DMS53 treated with DMSO at 0.1 percent for 48 hours (cell line): ENCODE data around the gene PYCARD.
"Not testable (repeated sequence)": the region's sequence is repeated elsewhere in the genome, so short reads cannot be mapped to it uniquely, and the experiment has no call there.

Experiments
- DNase-seq: peaks from one replicate; lab custom pipeline; 2025; ENCODE audit not compliant: unreplicated experiment; lab: John Stamatoyannopoulos, UW

The PYCARD gene

DNA sequence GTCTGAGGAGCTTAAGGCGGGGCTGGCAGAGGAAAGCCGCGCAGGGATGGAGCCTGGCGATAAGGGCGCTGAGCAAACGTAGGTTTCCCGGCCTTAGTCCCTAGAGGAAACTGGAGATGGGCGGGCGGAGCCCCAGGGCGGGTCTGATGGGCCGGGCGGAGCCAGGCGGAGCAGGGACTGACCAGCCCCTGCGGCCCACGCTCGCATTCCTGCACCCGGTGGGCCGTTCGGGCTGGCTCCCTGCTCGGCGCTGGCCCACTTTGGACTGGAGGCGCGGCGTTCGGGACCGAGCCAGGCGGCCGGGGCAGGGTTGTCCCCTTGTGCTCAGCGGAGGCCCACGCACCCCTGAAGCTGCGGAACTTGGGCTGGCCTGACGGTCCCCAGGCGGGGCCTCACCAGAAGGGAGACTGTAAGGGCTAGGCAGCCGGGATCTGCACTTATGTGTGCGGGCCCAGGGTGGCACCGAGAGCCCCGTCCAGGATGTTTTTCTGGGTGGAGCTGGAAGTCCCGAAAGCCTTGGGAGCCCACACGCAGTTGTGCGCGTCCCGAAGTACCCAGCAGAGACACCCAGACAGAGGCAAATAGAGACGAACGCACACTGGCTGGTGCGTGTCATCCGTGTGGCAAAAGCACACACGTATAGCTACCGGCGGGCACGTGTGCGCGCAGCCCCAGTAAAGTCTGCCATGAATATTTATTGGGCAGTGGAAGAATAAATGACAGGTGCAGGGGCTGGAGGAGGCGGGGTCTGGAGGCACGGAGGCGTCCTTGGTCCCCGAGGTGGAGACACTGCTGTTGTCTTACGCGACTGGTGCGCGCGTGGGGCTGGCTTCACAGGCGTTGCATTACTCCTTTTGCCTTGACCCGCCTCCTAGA, 13.0 kb upstream of the PYCARD start:
- DNase-seq: no peak

DNA sequence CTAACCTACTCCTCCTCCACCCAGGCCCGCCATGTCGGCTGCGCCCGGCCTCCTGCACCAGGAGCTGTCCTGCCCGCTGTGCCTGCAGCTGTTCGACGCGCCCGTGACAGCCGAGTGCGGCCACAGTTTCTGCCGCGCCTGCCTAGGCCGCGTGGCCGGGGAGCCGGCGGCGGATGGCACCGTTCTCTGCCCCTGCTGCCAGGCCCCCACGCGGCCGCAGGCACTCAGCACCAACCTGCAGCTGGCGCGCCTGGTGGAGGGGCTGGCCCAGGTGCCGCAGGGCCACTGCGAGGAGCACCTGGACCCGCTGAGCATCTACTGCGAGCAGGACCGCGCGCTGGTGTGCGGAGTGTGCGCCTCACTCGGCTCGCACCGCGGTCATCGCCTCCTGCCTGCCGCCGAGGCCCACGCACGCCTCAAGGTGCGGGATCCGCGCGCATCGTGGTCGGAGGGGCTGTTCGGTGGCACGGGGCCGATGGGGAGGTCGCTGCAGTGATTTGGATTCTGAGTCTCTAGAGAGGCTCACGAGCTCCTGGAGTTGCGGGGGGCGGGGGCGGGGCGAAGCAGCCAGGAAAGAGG, 12.2 kb upstream of the PYCARD start:
- DNase-seq: no peak

DNA sequence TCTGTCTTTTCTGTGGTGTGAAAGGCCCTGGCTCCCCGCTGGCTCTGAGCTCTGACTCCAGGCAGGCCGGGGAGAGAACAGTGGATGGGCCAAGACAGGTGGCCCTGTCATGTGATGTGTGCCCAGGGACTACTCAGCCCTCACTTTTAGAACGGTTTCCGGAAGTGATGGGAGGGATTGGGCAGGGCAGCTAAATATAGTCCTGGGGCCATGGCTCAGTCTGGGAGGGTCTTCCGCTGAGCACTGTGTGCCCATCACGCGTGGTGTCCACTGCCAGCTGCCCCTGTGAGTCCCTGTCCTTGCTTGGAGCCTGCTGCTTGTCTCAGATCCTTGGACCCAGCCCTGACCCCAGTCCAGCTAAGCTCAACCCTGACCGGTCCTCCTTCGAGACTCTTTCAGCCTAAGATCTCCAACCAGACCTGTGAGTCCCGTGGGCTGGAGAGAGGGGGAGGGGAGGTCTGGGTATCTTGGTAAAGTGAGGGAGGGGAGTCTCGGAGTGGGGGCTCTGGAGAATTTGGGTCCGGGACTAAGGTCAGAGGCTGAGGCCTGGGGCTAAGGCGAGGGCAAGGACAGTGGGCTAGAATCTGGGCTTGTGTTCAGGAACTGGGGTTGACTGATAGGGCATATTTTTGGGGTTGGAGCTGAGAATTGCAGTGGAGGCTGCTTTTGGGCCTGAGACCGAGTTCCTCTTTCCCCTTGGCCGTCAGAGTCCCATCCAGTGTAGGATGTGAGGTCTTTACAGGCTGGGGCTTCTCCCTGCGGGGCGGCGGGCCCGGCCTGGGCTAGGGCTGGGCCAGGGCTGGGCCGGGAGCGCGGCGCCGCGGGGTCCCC, 11.5 kb upstream of the PYCARD start, which contains the start of gene TRIM72:
Gene TRIM72, plus strand, starts transcription at position 243 of the 831 bp plus-strand sequence. CDS start 620 bp downstream, outside the sequence.
- DNase-seq: peak; percentile 13

DNA sequence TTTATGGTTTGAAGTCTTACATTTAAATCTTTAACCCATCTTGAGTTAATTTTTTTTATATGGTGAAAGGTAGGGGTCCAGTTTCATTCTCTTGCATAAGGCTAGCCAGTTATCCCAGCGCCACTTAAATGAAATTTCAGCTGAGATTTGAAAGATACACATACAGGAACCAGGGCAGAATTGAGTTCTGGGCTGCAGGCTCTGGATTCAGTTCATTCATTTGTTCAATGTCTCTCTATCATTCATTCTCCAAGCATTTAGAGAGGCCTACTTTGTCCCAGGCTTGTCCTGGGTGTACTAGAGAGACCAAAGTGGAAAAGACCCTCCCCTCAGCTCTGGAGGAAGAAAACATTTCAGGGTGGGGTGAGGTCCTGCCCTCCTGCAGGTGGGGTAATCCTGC, 10.8 kb upstream of the PYCARD start:
- DNase-seq: no peak

DNA sequence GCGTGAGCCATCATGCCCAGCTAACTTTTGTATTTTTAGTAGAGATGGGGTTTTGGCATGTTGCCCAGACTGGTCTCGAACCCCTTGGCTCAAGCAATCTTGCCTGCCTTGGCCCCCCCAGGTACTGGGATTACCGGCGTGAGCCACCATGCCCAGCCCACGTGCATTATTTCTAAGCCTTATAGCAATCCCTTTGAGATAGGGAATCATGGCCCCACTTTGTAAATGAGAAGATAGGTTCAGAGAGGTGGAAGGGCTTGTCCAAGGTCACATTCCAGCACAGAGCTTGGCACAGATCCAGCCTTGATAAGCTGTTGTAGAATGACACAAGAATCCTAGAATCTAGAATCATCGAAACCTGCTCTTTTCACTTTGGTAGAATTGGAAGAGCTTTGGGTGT, 4.2 kb upstream of the PYCARD start:
- DNase-seq: no peak

DNA sequence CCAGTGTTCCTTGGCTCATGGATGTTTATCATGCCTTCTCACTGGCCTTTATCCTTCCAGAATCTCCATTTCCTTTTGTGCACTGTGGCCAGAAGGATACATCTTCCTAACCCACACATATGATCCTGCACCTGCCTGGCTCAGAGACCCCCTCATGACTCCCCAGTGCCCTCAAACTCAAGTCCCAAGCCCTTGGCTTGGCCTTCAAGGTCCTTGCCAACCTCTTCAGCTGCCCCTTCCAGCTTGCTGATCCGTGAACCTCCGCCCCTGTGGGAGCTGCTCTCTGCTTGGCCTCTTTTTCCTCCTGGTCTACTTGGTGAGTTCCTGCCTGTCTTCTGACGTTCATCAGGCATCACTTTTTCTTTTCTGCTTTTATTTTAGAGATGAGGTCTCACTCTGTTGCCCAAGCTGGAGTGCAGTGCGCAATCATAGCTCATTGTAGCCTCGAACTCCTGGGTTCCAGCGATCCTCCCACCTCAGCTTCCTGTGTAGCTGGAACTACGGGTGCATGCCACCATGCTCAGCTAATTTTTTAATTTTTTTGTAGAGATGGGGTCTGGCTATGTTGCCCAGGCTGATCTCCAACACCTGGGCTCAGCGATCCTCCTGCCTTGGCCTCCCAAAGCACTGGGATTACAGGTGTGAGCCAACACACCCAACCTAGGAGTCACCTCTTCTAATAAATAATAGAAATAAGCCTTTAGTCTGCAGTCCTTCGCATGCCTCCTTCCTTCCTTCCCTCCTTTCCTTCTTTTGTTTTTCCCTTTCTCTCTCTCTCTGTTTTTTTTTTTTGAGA, 2.5 kb upstream of the PYCARD start:
- no peak for DNase-seq

DNA sequence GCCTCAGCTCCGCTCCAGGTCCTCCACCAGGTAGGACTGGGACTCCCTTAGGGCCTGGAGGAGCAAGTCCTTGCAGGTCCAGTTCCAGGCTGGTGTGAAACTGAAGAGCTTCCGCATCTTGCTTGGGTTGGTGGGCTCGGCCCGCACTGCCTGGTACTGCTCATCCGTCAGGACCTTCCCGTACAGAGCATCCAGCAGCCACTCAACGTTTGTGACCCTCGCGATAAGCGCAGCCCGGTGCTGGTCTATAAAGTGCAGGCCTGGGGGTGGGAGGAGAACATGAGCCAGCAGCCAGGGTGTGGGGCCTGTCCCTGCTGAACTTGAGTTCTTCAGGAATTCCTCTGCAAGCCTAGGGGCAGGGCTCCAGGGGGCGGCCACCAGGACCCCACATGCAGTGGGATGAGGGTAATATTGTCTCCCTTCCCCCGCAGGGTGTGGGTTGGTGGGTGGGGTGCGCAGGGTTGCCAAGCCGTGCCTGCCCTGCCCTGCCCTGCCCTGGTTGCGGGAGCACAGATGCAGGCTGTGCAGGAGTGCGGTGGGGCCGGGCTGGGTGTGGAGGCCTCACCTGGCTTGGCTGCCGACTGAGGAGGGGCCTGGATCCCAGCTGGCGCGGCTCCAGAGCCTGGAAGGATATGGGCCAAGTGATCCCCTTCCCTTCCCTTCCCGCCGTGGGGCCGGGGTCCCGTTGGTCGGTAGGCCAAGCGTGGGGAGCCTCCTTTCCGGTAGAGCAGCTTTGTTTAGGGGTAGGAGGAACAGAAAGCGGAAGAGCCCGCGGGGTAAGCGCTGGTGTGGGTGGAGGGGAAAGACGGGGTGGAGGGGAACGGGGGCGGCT, 762 bp downstream of the PYCARD start:
- no peak for DNase-seq

DNA sequence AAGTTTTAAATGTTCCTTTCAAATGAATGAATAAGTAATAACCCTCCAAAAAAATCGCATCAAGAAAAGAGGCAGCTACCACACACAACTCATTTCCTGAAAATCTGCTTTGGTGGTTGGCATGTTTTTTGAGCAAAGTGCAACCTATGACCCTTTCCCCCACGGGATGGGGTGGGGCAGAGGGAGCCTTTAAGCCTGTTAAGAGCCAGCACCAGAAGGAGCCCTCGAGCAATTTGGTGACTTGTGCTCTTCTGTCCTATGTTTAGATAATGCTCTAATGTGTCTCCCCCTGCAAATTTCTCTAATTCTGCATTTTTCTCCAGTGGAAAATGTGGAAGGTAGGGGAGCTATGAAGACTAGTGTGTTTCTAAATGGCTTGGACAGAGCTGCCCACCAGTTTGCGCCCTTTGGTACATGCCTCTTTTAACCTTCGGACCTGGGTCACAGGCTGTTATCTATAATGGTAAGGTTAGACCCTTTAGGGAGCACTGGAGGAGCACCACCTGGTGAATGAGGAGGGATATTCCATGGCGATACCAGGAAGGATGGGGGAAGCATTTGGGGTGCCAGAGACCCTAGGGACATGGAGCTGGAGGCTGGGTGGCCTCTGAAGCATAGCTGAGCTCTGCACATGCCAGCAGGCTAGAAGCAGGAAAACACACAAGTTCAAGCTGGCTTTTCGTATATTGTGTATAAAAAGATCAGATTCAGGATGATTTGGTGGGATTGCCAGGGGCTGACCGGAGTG, 1.6 kb downstream of the PYCARD start:
- no peak for DNase-seq

DNA sequence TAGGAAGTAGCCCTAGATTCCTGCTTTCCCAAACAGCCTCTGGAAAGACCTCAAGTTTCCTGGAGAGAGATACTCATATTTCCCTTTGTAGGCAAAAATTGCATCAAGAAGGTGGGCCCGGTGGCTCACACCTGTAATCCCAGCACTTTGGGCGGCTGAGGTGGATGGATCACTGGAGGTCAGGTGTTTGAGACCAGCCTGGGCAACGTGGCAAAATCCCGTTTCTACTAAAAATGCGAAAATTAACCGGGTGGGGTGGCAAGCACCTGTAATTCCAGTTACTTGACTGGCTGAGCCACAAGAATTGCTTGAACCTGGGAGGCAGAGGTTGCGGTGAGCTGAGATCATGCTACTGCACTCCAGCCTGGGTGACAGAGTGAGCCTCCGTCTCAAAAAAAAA, 2.4 kb downstream of the PYCARD start:
- not testable (repeated sequence) for DNase-seq

DNA sequence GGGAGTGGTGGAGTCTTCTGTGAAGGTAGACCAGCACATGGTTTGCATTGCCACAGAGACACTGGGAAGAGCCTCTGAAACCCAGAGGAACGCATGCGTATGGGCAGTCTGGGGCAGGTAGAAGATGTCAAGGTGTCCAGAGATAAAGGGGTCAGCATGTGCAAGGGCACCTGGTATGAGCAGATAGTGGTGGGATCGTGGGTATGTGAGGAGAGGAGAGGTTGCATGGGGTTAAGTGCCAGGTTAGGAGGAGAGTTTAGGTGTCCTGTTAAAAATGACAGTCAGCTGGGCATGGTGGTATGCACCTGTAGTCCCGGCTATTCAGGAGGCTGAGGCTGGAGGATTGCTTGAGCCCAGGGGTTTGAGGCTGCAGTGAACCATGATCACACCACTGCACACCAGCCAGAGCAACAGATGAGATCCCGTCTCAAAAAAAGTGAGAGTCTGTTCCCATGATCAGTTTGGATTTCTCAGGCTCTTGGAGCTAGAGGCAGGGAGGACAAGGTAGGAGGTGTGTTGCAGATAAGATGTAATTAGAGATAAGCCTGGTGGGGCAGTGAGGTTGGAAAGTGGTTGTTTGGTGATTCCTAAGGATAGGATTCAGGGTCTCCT, 3.0 kb downstream of the PYCARD start:
- no peak for DNase-seq

DNA sequence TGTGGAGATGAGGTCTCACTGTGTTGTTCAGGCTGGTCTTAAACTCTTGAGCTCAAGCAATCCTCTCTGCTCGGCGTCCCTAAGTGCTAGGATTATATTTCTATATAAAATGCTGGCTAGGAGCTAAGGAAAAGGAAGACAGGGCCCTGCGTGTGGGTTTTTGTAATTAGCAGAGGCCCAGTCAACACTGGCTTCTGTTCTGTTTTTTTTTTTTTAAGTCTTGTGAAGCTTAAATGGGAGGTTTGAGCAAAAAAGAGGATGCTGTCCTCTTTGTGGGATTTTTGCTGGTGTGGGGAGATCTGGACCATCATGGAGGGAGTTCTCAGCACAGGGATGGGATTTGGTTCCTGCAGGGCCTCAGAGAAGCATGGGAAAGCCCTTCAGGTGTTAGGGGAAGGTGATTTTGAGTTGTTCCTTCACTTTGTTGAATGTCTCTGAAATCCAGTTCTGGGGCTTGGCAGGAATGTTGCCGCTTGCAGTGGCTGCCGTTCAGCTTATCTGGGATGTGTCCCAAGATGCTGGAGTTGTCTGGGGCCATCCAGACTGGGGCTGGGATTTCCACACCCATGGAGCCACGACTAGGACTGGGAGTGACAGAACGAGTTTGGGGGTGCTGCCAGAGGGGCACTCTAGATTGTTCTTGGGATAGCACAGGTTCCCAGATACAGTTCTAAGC, 4.2 kb downstream of the PYCARD start:
- DNase-seq: no peak

DNA sequence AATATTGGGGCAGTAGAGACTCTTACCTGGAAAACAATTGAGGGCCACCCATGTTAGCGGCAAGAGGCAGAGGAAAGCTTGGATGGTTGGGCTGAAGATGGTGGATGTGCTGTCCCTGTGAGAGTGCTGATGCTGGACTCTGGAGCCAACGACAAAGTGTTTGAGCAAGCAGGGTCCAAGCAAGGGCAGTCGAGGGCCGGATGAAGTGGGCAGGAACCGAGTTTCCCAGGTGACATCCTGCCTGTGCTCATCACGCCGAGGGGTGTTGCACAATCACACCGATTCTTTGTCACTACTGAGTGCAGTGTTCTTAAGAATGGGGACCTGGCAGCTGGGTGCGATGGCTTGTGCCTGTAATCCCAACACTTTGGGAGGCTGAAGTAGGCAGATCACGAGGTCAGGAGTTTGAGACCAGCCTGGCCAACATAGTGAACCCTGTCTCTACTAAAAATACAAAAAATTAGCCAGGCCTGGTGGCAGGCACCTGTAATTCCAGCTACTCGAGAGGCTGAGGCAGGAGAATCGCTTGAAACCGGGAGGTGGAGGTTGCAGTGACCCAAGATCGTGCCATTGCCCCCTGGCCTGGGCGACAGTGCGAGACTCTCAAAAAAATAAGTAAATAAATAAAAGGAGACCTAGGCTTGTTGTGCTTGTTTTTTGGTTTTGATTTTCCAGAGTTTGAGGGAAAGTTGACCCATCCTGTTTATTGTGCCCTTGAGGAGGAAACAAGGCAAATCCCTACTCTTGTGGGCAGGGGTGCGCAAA, 6.1 kb downstream of the PYCARD start:
- no peak for DNase-seq

DNA sequence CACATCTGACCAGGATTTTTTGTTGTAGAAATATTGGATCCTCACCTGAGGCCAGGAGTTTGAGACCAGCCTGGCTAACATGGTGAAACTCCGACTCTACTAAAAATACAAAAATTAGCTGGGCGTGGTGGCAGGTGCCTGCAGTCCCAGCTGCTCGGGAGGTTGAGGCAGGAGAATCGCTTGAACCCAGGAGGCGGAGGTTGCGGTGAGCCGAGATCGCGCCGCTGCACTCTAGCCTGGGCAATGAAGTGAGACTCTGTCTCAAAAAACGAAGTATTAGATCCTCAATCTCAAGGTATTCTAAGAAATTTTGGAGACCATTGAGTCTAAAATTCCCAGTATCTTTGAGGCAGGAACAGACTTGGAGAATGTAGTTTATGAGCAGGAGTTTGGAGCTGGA, 6.7 kb downstream of the PYCARD start:
- not testable (repeated sequence) for DNase-seq

DNA sequence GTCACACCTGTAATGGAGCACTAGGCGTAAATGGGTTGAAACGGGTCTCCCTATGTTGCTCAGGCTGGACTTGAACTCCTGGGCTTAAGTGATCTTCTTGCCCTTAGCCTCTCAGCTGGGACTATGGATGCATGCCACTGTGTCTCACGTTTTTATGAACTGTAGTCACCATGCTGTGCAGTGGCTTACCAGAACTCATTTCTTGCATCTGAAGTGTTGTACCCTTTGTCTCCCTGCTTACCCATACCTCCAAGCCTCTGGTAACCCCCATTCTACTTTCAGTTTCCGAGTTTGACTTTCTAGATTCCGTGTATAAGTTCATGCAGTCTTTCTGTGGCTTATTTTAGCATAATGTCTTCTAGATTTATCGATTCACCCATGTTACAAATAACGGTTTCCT, 7.7 kb downstream of the PYCARD start:
- DNase-seq: no peak

DNA sequence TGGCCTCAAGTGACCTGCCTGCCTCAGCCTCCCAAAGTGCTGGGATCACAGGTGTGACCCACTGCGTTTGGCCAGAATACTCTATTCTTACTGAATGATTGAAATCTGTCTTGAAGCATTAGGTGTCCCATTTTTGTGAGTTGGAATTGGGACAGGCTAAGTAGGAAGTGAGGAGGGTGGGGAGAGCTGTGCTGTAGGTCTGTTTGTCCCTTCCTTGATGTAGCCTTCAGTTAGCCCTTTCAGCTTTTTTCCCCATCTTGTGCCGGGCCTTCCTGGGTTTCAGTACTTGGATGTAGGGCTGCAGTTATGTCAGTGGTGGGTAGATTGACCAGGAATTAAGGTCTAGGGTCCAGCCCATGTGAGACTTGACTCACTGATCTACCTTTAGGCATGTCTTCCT, 8.7 kb downstream of the PYCARD start:
- DNase-seq: no peak

DNA sequence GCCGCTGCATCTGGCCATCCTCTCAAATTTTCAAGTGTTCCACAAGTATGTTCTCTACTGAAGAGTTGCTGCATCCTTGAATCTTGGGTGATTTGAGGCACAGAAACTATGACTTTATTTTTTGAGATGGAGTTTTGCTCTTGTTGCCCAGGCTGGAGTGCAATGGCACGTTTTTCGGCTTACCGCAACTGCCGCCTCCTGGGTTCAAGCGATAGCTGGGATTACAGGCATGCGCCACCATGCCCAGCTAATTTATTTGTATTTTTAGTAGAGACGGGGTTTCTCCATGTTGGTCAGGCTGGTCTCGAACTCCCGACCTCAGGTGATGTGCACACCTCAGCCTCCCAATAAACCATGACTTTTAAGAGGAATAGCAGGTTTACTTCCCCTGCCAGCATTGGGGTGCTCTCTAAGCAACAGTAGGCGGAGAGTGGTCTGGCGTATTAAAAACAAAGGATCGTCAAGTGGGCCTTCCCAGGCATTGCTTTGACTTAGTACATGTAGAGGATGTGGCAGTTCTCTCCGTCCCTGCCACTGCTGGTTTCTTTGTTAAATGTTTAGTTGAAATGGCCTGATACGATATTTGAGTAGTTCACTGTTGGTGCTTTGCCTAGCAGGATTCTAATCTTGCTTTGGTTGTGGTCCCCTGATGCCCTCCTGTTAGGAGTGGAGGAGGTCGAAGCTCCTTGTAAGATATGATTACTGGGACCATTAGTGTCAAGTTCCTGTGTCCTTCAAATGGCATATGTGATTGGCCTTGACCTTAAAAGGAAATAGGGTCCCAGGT, 9.5 kb downstream of the PYCARD start:
- no peak for DNase-seq
